ENCODE data around the gene TNFRSF6B.

The TNFRSF6B gene

DNA sequence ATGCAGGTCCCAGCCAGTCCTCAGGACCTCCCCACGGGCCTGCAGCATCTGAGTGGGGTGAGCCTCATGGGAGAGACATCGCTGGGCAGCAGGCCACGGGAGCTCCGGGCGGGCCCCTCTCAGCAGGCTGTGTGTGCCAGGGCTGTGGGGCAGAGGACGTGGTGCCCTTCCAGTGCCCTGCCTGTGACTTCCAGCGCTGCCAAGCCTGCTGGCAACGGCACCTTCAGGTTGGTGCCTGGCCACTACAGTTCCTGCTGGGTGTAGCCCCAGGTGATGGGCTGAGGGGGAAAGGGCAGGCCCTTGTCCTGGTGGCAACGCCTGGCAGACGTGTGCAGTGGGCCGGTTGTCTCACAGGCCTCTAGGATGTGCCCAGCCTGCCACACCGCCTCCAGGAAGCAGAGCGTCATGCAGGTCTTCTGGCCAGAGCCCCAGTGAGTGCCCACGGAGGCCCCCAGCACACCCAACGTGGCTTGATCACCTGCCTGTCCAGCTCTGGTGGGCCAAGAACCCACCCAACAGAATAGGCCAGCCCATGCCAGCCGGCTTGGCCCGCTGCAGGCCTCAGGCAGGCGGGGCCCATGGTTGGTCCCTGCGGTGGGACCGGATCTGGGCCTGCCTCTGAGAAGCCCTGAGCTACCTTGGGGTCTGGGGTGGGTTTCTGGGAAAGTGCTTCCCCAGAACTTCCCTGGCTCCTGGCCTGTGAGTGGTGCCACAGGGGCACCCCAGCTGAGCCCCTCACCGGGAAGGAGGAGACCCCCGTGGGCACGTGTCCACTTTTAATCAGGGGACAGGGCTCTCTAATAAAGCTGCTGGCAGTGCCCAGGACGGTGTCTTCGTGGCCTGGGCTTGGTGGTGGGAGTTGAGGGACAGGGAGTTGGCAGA is 787 bp upstream of the TNFRSF6B start:
- in situ Hi-C loops (cut with MboI; ENCODE audit: low sequenced_read_pairs) = no loop called here

DNA sequence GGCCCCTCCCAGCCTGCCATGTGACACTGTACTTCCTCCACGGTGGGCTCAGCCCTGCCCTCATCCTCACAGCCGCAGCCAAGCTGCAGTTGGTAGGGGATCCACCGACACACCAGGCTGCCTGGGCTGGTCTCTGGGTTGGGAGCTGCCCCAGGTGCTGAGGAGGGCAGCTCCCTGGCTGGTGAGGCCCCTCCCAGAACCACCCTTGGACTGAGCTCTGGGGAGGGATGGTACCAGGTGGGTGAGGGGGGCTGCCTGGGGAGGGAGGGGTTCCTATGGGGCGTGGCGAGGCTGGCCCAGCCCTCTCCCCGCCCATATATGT is 185 bp upstream of the TNFRSF6B start:
- in situ Hi-C loops (cut with MboI; ENCODE audit: low sequenced_read_pairs) = no loop called here

DNA sequence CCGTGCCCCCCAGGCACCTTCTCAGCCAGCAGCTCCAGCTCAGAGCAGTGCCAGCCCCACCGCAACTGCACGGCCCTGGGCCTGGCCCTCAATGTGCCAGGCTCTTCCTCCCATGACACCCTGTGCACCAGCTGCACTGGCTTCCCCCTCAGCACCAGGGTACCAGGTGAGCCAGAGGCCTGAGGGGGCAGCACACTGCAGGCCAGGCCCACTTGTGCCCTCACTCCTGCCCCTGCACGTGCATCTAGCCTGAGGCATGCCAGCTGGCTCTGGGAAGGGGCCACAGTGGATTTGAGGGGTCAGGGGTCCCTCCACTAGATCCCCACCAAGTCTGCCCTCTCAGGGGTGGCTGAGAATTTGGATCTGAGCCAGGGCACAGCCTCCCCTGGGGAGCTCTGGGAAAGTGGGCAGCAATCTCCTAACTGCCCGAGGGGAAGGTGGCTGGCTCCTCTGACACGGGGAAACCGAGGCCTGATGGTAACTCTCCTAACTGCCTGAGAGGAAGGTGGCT is 960 bp downstream of the TNFRSF6B start:
- in situ Hi-C loops (cut with MboI; ENCODE audit: low sequenced_read_pairs) = no loop called here

DNA sequence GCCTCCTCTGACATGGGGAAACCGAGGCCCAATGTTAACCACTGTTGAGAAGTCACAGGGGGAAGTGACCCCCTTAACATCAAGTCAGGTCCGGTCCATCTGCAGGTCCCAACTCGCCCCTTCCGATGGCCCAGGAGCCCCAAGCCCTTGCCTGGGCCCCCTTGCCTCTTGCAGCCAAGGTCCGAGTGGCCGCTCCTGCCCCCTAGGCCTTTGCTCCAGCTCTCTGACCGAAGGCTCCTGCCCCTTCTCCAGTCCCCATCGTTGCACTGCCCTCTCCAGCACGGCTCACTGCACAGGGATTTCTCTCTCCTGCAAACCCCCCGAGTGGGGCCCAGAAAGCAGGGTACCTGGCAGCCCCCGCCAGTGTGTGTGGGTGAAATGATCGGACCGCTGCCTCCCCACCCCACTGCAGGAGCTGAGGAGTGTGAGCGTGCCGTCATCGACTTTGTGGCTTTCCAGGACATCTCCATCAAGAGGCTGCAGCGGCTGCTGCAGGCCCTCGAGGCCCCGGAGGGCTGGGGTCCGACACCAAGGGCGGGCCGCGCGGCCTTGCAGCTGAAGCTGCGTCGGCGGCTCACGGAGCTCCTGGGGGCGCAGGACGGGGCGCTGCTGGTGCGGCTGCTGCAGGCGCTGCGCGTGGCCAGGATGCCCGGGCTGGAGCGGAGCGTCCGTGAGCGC is 1.6 kb downstream of the TNFRSF6B start:
- in situ Hi-C loops (cut with MboI; ENCODE audit: low sequenced_read_pairs) = no loop called here

DNA sequence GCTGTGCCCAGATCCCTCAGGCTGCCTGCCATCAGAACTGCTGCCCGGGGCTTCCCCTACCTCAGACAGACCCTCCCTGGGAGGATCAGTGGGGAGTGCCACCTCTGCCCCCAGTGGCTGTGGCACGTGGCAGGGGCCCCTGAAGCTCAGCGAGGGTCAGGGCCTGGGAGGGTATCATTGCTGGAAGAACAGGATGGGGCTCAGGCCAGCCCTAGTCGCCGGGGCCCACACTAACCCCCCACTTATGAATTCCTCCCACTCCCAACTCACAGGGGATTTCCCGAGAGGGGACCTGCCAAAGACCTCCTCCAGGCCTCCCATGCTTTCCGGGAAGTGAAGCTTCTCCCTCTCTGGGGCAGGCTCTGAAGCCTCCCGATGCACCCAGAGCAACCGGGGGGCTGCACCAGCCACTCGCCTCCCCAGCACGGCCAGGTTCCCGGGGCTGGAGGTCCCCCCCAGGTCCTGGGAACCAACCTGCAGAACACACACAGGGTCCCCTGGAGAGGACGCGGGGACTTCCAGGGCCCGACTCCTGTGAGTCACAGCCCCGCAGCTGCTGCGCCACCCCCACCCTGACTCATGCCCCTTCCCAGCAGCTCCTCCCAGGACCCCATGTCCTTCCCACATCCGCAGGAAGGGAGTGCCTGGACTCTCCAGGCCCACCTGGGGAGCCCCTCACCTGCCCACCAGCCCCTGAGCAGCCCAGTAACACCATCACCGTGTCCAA is 2.5 kb downstream of the TNFRSF6B start:
- in situ Hi-C loops (cut with MboI; ENCODE audit: low sequenced_read_pairs) = no loop called here

DNA sequence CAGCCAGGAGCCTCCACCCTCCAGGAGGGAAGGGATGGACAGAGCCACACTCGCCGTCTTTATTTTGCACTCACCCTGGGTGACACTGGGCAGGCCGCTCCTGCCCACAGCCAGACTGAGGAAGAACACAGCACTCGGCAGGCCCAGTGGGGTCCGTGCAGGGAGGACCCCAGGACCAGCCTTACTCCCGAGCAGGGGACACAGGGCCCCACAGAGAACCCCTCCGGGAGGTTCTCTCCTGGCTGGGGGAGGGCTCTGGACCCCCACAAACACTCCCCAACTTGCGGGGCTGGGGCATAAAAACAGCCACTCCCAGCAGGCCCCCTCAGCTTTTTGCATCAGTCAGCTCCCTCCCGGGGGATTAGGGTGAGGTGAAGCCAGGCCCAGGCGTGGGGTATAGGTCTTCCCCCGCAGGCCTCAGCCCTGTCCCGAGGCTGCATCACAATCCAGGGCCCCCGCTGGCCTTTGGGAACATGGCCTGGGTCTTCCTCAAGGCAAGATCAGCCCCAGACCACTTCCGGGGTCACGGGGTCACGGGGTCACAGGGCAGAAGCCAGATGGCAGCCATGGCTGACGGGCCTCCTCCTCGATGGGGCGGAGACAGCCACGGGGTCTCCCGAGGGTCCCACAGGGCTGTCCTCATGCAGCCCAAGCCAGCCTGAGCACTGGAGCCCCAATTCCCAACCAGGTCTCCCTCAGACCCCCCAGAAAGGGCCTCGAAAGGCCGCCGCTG is 3.2 kb downstream of the TNFRSF6B start:
- in situ Hi-C loops (cut with MboI; ENCODE audit: low sequenced_read_pairs) = no loop called here

DNA sequence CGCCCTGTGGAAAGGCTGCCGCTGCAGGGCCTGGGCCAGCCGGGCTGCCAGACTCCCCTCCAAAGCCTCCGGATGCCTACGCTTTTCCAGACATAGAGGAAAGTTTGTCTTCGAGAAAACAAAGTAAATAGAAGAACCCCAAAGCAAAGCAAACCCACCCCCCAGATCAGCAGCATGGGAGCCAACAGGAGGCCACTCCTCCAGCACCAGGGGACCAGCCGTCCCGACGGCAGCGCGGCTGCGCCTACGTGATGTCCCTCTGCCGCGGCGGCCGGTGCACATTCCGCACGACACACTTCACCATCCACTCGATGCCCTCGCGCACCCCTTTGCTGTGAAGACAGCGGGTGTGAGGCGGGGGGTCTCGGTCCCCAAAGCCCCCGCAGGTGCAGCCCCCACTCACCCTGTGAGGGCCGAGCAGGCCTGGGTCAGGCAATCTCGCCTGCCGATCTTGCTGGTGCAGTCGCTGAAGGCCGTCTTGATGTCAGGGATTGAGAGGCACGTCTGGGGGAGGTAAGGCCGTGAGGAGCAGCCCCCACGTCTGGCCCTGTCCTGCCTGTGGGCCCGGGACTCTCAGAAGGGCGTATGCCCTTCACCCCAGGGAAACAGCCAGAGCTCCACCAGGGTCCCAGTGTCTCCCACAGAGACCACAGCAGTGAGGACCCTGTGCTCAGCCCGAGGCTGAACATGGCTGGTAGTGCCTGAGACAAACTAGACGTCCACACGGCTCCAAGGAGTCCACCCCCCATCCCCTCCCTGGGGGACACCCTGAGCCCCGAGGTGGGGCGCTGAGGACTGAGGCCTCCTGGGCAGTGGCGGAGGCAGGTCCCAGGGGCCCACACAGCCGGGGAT is 4.0 kb downstream of the TNFRSF6B start:
- in situ Hi-C loops (cut with MboI; ENCODE audit: low sequenced_read_pairs) = no loop called here

DNA sequence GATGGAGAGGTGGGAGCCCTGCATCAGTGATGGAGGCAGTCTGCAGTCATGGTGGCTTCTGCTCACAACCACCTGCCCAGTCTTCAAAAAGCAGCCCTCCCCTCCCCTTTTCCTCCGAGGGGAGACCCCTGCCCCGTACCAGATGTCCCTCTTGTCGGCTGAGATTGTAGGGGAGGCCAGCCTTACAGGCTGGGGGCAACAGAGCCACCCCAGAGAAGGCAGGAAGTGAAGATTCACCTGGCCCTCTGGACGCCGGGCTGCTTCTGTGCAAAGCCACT is 4.5 kb downstream of the TNFRSF6B start:
- in situ Hi-C loops (cut with MboI; ENCODE audit: low sequenced_read_pairs) = no loop called here

DNA sequence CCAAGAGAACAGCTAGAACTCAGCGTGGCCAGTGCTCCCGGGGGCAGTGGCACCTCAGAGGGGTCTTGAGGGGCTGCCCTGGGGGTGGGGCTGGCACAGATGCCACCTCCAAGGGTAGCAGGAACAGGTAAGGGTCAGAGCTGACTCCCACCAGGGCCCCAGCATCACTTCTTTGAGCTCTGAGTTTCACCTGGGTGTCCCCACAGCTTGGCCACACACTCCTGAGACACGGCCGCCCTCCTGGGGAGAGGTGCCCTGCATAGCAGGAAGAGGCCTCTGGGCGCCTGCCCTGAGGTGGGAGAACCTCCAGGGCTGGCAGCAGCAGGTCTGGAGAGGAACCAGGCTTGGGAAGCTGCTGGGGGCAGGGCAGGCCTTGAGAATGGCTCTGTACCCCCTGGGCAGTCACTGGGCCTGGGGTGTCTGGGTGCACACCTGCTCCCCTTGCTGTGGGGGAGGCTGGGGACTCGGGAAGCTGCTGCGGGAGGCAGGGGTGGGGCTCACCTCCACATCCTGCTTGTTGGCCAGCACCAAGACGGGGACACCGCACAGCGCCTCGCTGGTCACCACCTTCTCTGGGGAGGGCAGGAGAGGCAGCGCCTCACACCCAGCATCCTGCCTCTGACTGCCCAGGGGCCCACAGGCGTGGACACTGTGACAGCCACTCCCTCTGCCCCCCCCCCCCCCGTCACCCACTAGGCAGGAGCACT is 5.0 kb downstream of the TNFRSF6B start:
- in situ Hi-C loops (cut with MboI; ENCODE audit: low sequenced_read_pairs) = no loop called here

DNA sequence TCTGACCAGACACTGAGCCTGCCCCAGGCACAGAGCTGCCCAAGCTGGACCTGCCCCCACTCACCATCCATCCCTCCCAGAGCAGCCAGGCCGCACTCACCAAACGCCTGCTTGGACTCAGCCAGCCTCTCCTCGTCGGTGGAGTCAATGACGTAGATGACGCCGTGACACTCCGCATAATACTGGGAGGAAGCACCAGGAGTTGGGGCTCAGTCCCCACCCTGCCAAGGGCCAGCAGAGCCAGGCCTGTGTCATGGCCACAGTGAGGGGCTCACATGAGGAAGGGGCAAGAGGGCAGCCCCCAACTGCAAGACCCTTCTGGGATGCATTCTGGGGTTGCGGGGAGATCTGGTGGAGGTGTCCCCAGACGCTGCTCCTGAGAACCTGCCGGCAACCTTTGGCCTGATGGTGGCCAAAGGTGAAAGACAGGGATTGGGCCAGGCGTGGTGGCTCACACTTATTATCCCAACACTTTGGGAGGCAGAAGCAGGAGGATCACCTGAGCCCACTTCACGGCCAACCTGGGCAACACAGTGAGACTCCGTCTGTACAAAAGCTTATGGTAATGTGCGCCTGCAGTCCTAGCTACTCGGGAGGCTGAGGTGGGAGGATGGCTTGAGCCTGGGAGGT is 5.7 kb downstream of the TNFRSF6B start:
- in situ Hi-C loops (cut with MboI; ENCODE audit: low sequenced_read_pairs) = no loop called here

DNA sequence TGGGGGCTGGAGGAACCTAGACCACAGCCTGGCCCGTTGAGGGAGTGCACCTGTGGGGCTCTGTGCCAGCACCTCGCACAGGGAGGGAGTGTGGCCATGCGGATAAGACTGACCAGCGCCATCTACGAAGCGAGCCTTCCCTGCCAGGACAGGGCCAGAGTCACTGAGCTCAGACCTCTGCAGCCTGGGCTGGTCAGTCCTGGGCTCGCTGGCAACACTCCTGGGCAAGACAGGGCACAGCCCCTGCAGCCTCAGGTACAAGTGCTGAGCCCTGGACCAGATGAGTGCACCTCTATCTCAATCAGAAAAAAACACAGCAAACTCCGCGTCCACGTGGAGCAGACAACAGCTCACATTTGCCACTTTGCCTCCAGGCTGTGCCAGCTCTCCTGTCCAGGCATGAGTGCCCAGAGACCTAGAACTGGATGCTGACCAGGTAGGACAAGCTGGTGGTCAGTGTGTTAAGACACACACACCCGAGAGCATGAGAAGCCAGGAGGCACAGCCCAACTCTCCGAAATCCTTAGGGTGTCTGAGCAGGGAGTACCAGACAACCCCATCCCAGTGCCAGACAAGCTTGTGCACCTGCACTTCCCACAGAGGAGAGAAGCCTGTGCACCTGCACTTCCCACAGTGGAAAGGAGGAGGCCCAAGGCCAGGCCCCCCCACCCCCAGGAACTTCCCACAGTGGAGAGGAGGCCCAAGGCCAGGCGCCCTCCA is 6.5 kb downstream of the TNFRSF6B start:
- in situ Hi-C loops (cut with MboI; ENCODE audit: low sequenced_read_pairs) = no loop called here

DNA sequence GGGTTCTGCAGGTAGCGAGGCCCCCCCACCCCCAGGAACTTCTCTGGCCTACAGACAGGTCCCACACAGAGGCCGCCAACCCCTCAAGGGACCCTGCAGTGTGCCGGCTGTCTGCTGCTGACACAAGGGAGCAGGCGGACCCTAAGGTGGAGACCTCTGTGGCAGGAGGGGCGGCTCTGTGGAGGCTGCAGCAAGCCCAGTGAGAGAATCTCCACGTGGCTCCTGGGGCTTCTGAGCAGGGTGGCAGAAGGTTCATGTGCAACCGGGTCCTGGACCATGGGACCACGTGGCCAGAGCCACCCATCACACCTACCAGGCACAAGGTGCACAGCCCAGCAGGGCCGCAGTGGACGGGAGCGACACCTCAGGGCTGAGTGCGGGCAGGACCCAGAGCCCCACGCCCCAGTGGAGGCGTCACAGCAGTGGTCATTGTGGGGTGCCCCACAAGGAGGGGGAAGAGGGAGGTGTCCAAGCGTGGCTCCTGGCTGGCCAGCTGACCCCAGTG is 7.1 kb downstream of the TNFRSF6B start:
- in situ Hi-C loops (cut with MboI; ENCODE audit: low sequenced_read_pairs) = no loop called here

DNA sequence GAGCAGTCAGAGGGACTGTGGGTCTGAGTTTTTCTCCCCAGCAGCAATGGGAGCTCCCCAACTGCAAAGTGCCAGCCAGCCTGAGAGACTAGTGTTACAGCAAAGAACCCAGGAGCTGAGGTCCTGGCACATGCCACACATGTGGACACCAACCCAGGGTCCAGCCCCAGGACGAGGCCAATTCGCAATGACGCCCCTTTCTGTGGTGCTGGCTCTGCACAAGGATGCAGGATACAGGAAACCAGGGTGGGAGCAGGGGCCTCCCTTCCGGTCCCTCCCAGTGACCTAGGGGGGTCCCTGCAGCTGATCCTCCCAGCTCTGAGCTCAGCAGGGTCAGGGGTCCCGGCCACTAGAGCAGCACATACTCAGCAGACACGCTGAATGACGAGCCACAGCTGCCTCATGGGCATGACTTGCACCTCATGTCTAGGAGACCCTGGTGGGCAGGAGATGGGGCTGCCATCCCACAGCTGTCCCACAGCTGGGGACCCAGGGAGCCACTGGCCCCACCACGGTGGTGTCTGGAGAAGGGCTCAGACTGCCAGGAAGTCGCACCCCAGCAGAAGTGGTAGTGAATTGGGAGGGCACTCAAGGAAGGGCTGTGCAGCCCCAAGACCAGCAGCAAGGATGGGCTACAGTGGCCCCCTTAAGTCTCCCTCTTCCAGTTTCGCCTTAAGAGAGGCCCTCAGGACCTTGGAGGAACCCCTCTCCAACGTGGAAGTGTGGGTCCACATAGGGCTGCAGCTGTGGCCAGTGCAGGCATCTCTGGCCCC is 7.7 kb downstream of the TNFRSF6B start:
- in situ Hi-C loops (cut with MboI; ENCODE audit: low sequenced_read_pairs) = no loop called here

DNA sequence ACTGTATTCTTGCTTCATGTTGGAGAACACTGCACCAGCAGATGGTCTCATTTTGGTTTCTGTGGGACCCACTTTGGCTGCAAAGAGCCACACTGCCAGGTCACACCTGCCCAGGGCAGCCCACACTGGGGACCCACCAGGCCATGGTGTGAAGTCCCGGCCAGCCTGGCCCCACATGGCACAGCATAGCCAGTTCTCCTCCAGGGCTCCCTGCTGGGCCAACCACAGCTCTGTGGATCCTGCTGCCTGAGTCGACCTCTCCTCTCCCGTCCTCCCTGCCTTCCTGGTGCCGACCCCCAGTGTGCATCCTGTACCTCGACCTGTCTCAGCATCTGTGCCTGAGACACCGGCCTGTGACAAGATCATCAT is 8.3 kb downstream of the TNFRSF6B start:
- in situ Hi-C loops (cut with MboI; ENCODE audit: low sequenced_read_pairs) = no loop called here

DNA sequence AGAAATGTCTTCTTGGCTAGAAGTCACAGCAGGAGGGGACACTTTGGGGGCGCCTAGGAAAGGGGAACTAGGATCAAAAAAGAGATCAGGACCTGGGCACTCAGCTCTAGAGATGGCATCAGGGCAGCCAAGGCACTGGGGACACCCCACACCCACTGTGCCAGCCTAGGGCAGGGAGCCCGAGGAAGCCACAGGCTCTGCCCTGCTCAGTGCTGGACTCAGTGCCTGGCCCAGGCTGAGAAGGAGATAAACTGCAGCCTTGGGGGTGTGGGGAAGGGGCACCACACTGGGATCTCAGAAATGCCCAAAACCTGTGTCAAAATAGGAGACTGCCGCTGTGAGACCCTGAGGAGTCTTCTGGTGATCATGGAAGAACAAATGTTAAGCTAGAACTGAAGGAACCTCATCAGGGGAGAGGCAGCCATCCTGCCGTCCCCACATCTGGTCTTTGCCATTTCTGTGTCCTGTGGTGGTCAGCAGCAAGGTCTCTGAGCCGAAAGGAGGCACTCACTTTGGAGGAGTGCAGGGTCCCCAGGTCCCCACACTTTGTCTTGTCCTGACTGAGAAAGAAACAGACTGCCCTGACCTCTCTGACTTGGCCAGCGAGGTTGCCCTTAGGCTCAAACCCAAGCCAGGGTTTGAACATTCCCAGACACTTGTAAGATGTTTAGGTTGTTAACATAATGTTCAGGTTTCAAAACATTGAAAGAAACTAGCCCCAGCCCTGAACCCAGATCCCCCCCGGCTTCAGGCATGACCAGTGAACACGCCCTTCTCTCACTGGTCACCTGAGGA is 9.0 kb downstream of the TNFRSF6B start:
- in situ Hi-C loops (cut with MboI; ENCODE audit: low sequenced_read_pairs) = no loop called here

DNA sequence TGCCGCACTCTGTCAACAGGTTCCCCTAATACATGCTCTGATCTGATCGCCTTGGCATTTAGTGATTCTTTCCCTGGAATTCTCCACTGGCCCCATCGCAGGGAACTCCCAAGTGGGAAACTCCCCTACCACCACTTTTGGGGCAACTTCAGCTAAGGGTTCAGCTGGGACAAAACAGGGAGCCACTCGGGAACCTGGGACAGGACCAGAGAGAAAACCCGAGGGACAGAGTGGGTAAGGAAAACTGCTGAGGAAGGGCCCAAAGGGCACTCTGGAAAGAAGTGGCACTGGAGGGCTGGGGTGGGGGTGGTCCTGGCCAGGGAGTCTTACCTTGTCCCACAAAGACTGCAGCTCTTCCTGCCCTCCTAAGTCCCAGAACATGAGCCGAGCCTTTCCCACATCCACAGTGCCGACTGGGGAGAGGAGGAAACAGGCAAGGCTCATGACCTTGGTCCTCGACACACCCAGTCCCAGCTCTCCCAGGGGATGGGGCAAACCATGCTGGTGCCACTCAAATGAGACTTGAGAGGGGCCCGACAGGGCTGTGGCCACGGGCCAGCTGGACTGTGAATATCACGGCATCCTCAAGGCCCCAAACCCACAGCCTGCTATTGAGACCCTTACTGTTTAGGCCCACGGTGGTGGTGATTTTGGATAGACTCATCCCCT is 9.7 kb downstream of the TNFRSF6B start:
- in situ Hi-C loops (cut with MboI; ENCODE audit: low sequenced_read_pairs) = no loop called here
